ENCODE data around the gene RARA.
"Not testable (repeated sequence)": the region's sequence is repeated elsewhere in the genome, so short reads cannot be mapped to it uniquely, and the experiment has no call there.

The RARA gene

GRCh38 chr17:40360091-40360490, 51.1 kb downstream of the RARA start:
- FAIRE-seq = no peak
- TF ChIP-seq TAF1 (IDR thresholded peaks at IDR 0.05; ENCODE audit: borderline replicate concordance, low read depth, low read length) (no peak), POLR2AphosphoS5 (IDR thresholded peaks at IDR 0.05; ENCODE audit: low read depth, low read length) (no peak), POLR2A (IDR thresholded peaks at IDR 0.05; ENCODE audit: low read depth, low read length) (no peak)
- peak; percentile 13 for DNase-seq (ENCODE audit: insufficient read length)

- FAIRE-seq = no peak
- TF ChIP-seq TAF1 (IDR thresholded peaks at IDR 0.05; ENCODE audit: borderline replicate concordance, low read depth, low read length) (no peak), POLR2A (IDR thresholded peaks at IDR 0.05; ENCODE audit: low read depth, low read length) (no peak), POLR2AphosphoS5 (IDR thresholded peaks at IDR 0.05; ENCODE audit: low read depth, low read length) (no peak)
- DNase-seq (ENCODE audit: insufficient read length) = no peak
These were observed 52.3 kb downstream of the RARA start for GRCh38 chr17:40361063-40361924.

GRCh38 chr17:40361925-40362695, 53.1 kb downstream of the RARA start:
- FAIRE-seq (no peak), DNase-seq (ENCODE audit: insufficient read length) (peak; percentile 14)
- no peak for TF ChIP-seq POLR2AphosphoS5 (IDR thresholded peaks at IDR 0.05; ENCODE audit: low read depth, low read length)
- TF ChIP-seq POLR2A (IDR thresholded peaks at IDR 0.05; ENCODE audit: low read depth, low read length) = no peak
- TF ChIP-seq TAF1 (IDR thresholded peaks at IDR 0.05; ENCODE audit: borderline replicate concordance, low read depth, low read length) = no peak

GRCh38 chr17:40362696-40363110, 53.7 kb downstream of the RARA start:
- TF ChIP-seq TAF1 (IDR thresholded peaks at IDR 0.05; ENCODE audit: borderline replicate concordance, low read depth, low read length) (no peak), POLR2AphosphoS5 (IDR thresholded peaks at IDR 0.05; ENCODE audit: low read depth, low read length) (no peak), POLR2A (IDR thresholded peaks at IDR 0.05; ENCODE audit: low read depth, low read length) (peak; percentile 62; the same call in 1 of the 2 replicates)
- DNase-seq (ENCODE audit: insufficient read length) = peak; percentile 95
- FAIRE-seq = peak; percentile 92

- no peak for FAIRE-seq
- peak; percentile 54 for DNase-seq (ENCODE audit: insufficient read length)
- TF ChIP-seq POLR2AphosphoS5 (IDR thresholded peaks at IDR 0.05; ENCODE audit: low read depth, low read length) (no peak), POLR2A (IDR thresholded peaks at IDR 0.05; ENCODE audit: low read depth, low read length) (no peak), TAF1 (IDR thresholded peaks at IDR 0.05; ENCODE audit: borderline replicate concordance, low read depth, low read length) (no peak)
These were observed 54.3 kb downstream of the RARA start for GRCh38 chr17:40363111-40363827.

- FAIRE-seq = no peak
These were observed 55.3 kb downstream of the RARA start, which contains the start of gene GJD3 for GRCh38 chr17:40364121-40364861. Gene GJD3 (minus strand): TSS chr17:40364737. CDS start chr17:40363815, 922 bp downstream.

GRCh38 chr17:40364906-40365305, 55.9 kb downstream of the RARA start:
- TF ChIP-seq POLR2A (IDR thresholded peaks at IDR 0.05; ENCODE audit: low read depth, low read length) = no peak
- no peak for DNase-seq (ENCODE audit: insufficient read length)
- FAIRE-seq = no peak

More at GRCh38 chr17:40364121-40364861, 55.3 kb downstream of the RARA start, which contains the start of gene GJD3:
- peak; percentile 20 for DNase-seq (ENCODE audit: insufficient read length)
- TF ChIP-seq POLR2A (IDR thresholded peaks at IDR 0.05; ENCODE audit: low read depth, low read length) (no peak), TAF1 (IDR thresholded peaks at IDR 0.05; ENCODE audit: borderline replicate concordance, low read depth, low read length) (no peak), POLR2AphosphoS5 (IDR thresholded peaks at IDR 0.05; ENCODE audit: low read depth, low read length) (no peak)

- no peak for DNase-seq (ENCODE audit: insufficient read length)
- no peak for TF ChIP-seq POLR2A (IDR thresholded peaks at IDR 0.05; ENCODE audit: low read depth, low read length)
- no peak for TF ChIP-seq TAF1 (IDR thresholded peaks at IDR 0.05; ENCODE audit: borderline replicate concordance, low read depth, low read length)
- no peak for TF ChIP-seq POLR2AphosphoS5 (IDR thresholded peaks at IDR 0.05; ENCODE audit: low read depth, low read length)
- FAIRE-seq = no peak
These were observed 57.3 kb downstream of the RARA start for GRCh38 chr17:40366076-40366860.

- no peak for FAIRE-seq
- TF ChIP-seq TAF1 (IDR thresholded peaks at IDR 0.05; ENCODE audit: borderline replicate concordance, low read depth, low read length) (no peak), POLR2A (IDR thresholded peaks at IDR 0.05; ENCODE audit: low read depth, low read length) (no peak), POLR2AphosphoS5 (IDR thresholded peaks at IDR 0.05; ENCODE audit: low read depth, low read length) (no peak)
- no peak for DNase-seq (ENCODE audit: insufficient read length)
These were observed 58.0 kb downstream of the RARA start for GRCh38 chr17:40366861-40367518.

- not testable (repeated sequence) for FAIRE-seq; DNase-seq (ENCODE audit: insufficient read length)
These were observed 58.7 kb downstream of the RARA start for GRCh38 chr17:40367728-40368127.
